Measurements from ENCODE around the gene PEX3.

Gene PEX3

DNA sequence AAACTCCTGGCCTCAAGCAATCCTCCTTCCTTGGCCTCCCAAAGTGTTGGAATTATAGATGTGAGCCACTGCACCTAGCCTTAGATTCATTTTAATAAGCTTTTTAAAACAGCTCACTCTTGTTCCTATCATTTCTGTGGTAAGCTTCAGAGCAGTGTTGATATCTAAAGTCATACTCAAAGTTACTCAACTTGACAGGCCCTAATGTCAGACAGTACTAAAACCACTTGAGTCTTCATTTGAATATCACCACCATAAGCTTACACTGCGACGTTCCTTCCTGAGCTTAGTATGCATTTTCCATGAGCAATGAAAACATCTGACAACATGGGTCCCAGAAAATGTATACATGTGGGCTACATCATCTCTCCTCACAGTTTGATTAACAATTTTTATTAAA lies 54.9 kb downstream of the PEX3 start:
- Histone ChIP-seq H3K79me2 (ENCODE audit: insufficient read depth, low read length) (no peaks in the 10 kb centered on the region), H3K27ac (ENCODE audit: low read length) (no peak overlapping the region), H3K27me3 (ENCODE audit: insufficient read depth, low read length, poor library complexity) (peaks cover 2% of the 10 kb centered on the region), H3K4me2 (ENCODE audit: insufficient read depth, low read length) (no peak overlapping the region), H3K4me3 (ENCODE audit: low read depth in 1 of 2, low read length in 2 of 2) (no peak overlapping the region), H4K20me1 (ENCODE audit: insufficient read depth, low read length) (no peaks in the 10 kb centered on the region), H3K9ac (ENCODE audit: low read depth, low read length) (no peak overlapping the region), H3K4me1 (ENCODE audit: insufficient read depth, low read length) (no peaks in the 10 kb centered on the region), H2AFZ (ENCODE audit: low read depth, low read length) (no peak overlapping the region), H3K36me3 (ENCODE audit: insufficient read depth, low read length) (no peaks in the 10 kb centered on the region), H3K9me3 (ENCODE audit: insufficient read depth, low read length, severe bottlenecking) (no peaks in the 10 kb centered on the region)
- DNase-seq: no peak
- no peak for ATAC-seq (ENCODE audit: insufficient read depth, low read depth)
- TF ChIP-seq CTCF (IDR thresholded peaks at IDR 0.05; ENCODE audit: borderline replicate concordance, extremely low read depth, low read length, poor library complexity, severe bottlenecking) (no peak), EZH2 (IDR thresholded peaks at IDR 0.05; ENCODE audit: borderline replicate concordance, low read depth, low read length, severe bottlenecking) (no peak)

- H3K9ac ChIP-seq (ENCODE audit: low read depth, low read length): no peak overlapping the region
- no peaks in the 10 kb centered on the region for H3K79me2 ChIP-seq (ENCODE audit: insufficient read depth, low read length)
- H4K20me1 ChIP-seq (ENCODE audit: insufficient read depth, low read length): no peaks in the 10 kb centered on the region
- no peak overlapping the region for H3K27ac ChIP-seq (ENCODE audit: low read length)
- no peak overlapping the region for H3K4me2 ChIP-seq (ENCODE audit: insufficient read depth, low read length)
- H2AFZ ChIP-seq (ENCODE audit: low read depth, low read length): no peak overlapping the region
- H3K27me3 ChIP-seq (ENCODE audit: insufficient read depth, low read length, poor library complexity): peaks cover 2% of the 10 kb centered on the region
- ATAC-seq (ENCODE audit: insufficient read depth, low read depth) (no peak), DNase-seq (no peak)
- no peaks in the 10 kb centered on the region for H3K9me3 ChIP-seq (ENCODE audit: insufficient read depth, low read length, severe bottlenecking)
- H3K36me3 ChIP-seq (ENCODE audit: insufficient read depth, low read length): no peaks in the 10 kb centered on the region
- no peak overlapping the region for H3K4me3 ChIP-seq (ENCODE audit: low read depth in 1 of 2, low read length in 2 of 2)
- H3K4me1 ChIP-seq (ENCODE audit: insufficient read depth, low read length): no peaks in the 10 kb centered on the region
- TF ChIP-seq CTCF (IDR thresholded peaks at IDR 0.05; ENCODE audit: borderline replicate concordance, extremely low read depth, low read length, poor library complexity, severe bottlenecking) (no peak), EZH2 (IDR thresholded peaks at IDR 0.05; ENCODE audit: borderline replicate concordance, low read depth, low read length, severe bottlenecking) (no peak)
Measured at GRCh38 chr6:143506199-143506598, 55.6 kb downstream of the PEX3 start.

GRCh38 chr6:143506620-143507019 lies 56.0 kb downstream of the PEX3 start:
- H4K20me1 ChIP-seq (ENCODE audit: insufficient read depth, low read length): no peaks in the 10 kb centered on the region
- H3K36me3 ChIP-seq (ENCODE audit: insufficient read depth, low read length): no peaks in the 10 kb centered on the region
- no peaks in the 10 kb centered on the region for H3K79me2 ChIP-seq (ENCODE audit: insufficient read depth, low read length)
- no peak overlapping the region for H3K4me2 ChIP-seq (ENCODE audit: insufficient read depth, low read length)
- no peak for ATAC-seq (ENCODE audit: insufficient read depth, low read depth)
- no peak overlapping the region for H2AFZ ChIP-seq (ENCODE audit: low read depth, low read length)
- no peak for DNase-seq
- H3K4me3 ChIP-seq (ENCODE audit: low read depth in 1 of 2, low read length in 2 of 2): no peak overlapping the region
- TF ChIP-seq CTCF (IDR thresholded peaks at IDR 0.05; ENCODE audit: borderline replicate concordance, extremely low read depth, low read length, poor library complexity, severe bottlenecking) (no peak), EZH2 (IDR thresholded peaks at IDR 0.05; ENCODE audit: borderline replicate concordance, low read depth, low read length, severe bottlenecking) (no peak)
- no peaks in the 10 kb centered on the region for H3K4me1 ChIP-seq (ENCODE audit: insufficient read depth, low read length)
- no peaks in the 10 kb centered on the region for H3K9me3 ChIP-seq (ENCODE audit: insufficient read depth, low read length, severe bottlenecking)
- no peak overlapping the region for H3K9ac ChIP-seq (ENCODE audit: low read depth, low read length)
- H3K27ac ChIP-seq (ENCODE audit: low read length): no peak overlapping the region
- H3K27me3 ChIP-seq (ENCODE audit: insufficient read depth, low read length, poor library complexity): peaks cover 2% of the 10 kb centered on the region

All from DND-41 (cell line).